ENCODE data around the gene DDX23. TPM values are rescaled to one million over a fixed set of nuclear protein-coding genes. Genes with fewer than 3 reads are reported as not detected.
"Not testable (repeated sequence)": the region's sequence is repeated elsewhere in the genome, so short reads cannot be mapped to it uniquely, and the experiment has no call there.

DDX23 gene
- 76.0 and 85.0 TPM in 2 replicates for total RNA-seq (2014; rRNA removed; shearing (Covaris generic); ENCODE audit: low replicate concordance)

DNA sequence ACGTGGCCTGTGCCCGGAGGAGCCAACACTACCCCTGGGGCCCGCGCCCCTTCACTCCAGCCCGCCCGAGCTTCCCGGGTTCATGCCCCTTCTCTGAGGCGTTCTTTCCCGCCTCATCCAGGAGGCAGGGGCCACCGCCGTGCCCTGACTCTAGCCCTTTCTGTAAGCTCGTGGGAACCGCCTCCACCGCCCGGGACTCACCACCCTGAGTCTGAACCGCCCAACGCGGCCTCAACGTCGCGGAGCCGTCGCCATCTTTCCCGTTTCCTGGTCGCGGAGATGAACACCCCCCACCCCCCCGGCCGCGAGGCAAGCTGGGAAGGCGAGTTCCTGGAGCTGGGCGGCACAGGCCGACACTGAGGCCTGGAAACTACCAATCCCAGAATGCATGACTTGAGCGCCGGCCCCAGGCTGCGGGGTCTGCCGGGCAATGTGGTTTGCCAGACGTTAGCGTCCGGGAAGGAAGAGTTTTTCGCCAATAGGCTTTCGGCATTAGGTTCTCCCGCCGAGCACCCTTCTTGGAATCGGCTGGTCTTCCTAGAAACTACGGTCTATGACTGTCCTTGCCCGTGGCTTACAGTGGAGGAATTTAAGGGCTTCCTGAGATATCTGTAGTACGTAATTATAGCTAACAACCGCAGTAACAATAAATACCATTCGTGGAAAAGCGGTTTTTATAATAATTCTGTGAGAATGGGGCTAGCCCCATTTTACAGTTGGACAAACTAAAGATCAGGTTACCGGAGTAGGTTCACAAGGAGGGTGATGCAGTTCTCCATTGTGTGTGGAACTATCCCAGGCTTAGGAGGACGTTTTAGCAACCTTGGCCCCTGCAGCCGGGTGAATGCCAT is at the start of gene DDX23:
Gene DDX23 (minus strand): TSS at position 281 of the 851 bp plus-strand sequence. CDS start 6,381 bp downstream, outside the sequence.
- H3K4me3 ChIP-seq: peak within 1 kb of the TSS; percentile 89
- no peaks in the 10 kb centered on the region for H3K9me3 ChIP-seq
- peak; percentile 97 for DNase-seq
- no peaks in the 10 kb centered on the region for H3K27me3 ChIP-seq
- peaks cover 17% of the 10 kb centered on the region for H3K36me3 ChIP-seq

DNA sequence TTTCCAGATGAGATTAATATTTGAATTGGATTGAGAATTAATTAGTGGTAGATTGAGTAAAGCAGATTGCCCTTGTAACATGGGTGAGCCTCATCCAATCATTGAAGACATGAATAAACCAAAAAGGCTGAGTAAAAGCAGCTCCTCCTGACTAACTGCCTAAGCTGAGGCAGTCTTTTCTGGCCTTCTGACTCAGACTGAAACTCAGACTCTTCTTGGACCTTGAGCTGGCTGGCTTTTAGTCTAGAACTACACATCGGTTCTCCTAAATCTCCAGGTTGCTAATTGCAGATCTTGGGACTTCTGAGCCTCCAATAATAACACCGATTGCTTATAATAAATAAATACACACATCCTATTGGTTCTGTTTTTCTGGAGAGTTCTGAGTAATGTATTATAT is 49.3 kb upstream of the DDX23 start:
- no peaks in the 10 kb centered on the region for H3K9me3 ChIP-seq
- H3K36me3 ChIP-seq: no peaks in the 10 kb centered on the region
- no peaks in the 10 kb centered on the region for H3K27me3 ChIP-seq
- DNase-seq: no peak
- no peak overlapping the region for H3K4me3 ChIP-seq

DNA sequence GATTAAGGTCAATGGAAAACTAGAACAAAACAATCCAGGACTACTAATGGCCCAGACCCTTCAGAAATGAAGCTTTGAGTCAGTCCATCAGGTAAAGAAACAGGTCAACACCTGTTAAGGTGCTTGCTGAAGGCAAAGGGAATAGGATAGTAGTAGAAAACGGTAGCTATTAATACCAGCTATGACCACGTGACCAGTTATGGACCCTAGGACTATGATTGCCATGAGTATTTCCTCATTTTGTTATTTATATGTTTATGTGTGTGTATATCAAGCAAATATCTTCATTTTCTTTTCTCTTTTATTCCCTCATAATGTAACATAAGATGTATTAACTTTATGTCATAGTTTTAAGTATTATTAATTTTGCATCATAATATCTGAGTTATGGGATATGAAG is 47.7 kb upstream of the DDX23 start:
- no peaks in the 10 kb centered on the region for H3K27me3 ChIP-seq
- no peak for DNase-seq
- H3K36me3 ChIP-seq: no peaks in the 10 kb centered on the region
- no peaks in the 10 kb centered on the region for H3K9me3 ChIP-seq
- no peak overlapping the region for H3K4me3 ChIP-seq

DNA sequence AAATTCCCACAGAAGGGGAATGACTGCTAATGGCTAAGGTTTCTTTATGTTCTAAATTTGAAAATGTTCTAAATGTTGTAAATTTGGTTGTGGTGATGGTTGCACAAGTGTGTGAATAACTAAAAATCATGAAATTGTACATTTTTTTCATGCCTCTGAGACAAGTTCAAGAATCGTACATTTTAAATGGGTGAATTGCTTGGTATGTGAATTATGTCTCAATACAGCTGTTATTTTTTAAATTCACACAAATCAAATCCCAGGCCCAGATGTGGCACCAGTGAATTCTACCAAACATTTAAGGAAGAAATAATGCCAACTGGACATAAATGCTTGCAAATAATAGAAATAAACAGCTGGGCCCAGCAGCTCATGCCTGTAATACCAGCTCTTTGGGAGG is 42.3 kb upstream of the DDX23 start:
- Histone ChIP-seq H3K27me3 (peaks cover 5% of the 10 kb centered on the region), H3K4me3 (no peak overlapping the region), H3K36me3 (no peaks in the 10 kb centered on the region), H3K9me3 (no peaks in the 10 kb centered on the region)
- DNase-seq: no peak

DNA sequence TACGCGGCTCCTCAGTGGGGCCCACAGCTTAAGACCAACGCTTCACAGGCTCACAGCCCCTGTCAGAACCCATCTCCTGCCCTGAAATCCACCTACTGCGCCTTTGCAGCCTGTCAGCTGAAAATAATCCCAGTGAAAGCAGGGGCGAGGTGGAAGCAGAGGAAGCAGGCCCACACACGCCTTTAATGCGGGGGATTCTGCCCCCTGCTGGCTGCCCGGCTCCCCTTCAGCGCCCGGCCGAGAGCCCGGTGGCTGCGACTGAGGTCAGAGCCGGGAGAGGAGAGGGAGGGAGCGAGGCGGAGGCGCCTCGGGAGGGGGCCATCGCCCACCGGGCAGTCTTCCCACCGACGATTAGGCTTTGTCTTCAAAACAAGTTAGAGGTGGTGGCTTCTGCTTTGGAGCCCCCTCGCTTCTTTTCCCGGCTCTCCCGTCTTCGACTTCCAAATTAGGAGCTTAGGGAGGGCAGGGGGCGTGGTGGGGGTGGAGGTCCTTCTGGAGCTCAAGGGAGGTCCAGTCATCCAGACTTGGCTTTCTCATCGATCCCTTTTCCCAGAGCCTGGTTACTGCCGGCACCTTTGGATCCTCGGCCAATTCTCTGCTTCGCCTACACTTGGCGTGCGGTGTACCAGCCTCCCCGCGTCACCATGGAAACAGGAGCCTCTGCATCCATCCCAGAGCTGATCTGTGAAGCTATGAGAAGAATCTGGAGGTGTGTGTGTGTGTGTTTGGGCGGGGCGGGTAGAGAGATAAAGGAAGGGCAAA is 38.9 kb upstream of the DDX23 start:
- Histone ChIP-seq H3K4me3 (no peak overlapping the region), H3K27me3 (peaks cover 5% of the 10 kb centered on the region), H3K9me3 (no peaks in the 10 kb centered on the region), H3K36me3 (no peaks in the 10 kb centered on the region)
- peak; percentile 68 for DNase-seq

DNA sequence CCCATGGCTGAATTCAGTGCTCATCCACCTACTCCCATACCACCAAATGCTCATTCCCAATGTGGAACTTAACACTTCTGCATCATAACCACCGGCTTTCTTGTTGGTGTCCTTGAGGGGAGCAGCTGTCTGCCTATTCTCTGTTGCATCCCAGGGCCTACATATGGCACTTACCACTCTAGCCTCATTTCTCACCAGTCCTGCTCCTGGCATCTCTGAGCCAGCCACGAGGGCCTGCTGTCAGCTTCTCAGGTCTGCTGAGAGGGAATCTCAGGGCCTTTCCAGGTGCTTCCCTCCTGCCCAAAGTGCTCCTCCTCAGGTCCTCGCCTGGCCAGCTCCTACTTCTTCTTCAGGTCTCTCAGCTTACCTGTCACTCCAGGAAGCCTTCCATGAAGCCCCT is 37.7 kb upstream of the DDX23 start:
- Histone ChIP-seq H3K27me3 (peaks cover 5% of the 10 kb centered on the region), H3K9me3 (no peaks in the 10 kb centered on the region), H3K4me3 (no peak overlapping the region), H3K36me3 (no peaks in the 10 kb centered on the region)
- DNase-seq: no peak

DNA sequence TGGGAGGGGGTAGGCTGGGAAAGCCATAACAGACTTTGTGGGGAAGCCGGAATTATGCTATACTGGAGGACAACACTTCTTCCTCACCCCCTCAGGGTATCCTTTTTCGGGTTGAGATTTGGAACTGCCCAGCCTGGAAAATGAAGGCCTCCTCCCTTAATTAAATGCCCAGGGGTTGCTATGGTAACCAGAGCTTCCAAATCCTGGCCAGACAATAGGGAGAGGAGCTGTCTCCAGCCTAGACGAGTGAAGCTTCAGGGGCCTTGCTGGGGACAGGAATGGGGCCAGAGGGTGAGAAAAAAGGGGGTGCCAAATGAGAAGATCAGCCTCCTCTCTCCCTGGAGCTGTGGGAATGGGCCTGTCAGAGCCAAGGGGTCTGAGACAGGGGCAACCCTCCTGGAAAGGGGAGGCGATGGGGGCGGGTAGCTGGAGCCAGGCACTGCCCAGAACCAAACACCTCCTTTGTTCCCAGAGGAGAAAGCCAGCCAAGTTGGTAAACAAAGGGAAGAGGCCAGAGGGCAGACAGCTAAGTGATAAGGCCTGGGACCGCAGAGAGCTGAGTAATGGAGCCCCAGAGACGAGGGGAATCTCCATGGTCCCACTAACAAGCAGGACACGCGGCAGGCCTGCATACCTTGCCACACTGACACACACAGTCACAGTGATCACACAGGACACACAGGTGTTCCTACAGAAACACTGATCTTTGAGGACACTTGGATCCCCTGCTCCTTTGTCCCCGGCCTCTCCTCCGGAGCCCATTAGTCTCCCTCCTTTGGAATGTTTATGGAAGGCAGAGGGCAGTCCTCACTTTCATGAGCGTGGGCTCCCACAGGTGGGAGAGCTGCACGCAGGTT is 31.6 kb upstream of the DDX23 start:
- Histone ChIP-seq H3K36me3 (no peaks in the 10 kb centered on the region), H3K4me3 (no peak overlapping the region), H3K9me3 (no peaks in the 10 kb centered on the region), H3K27me3 (peaks cover 2% of the 10 kb centered on the region)
- DNase-seq: no peak

DNA sequence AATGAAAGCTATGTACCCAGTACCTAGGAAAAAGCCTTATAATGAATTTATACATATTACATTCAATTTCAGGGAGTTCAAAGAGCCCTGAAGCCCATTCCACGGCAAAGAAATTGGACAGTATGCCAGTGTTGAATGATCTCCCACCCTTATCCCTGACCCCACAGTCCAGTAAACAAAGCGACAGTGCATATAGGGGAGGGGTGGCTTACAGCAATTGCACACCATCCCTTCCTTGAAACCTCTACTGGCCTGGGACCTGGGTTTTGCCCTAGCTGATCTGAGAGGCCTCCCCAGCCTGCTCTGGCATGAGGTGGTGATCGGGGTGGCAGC is 31.0 kb upstream of the DDX23 start:
- DNase-seq: no peak

DNA sequence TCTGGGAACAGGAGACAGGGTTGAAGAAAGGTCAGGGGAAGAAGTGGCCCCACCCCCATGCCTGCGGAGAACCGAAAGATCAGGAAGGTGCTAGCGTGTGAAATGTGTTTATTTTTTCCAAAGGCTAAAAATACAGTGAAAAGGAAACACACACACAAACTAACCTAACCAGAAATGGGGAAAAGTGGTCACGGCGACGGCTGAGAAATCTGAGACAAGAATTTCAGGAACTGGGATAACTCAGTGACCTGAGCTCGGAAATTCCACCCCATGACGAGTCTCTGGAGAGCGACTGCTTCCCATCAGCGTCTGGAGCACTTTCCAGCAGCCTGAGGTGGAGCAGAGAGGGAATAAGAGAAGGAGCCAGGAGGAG is 30.3 kb upstream of the DDX23 start:
- Histone ChIP-seq H3K27me3 (peaks cover 2% of the 10 kb centered on the region), H3K36me3 (no peaks in the 10 kb centered on the region), H3K9me3 (no peaks in the 10 kb centered on the region), H3K4me3 (no peak overlapping the region; the same call in 1 of the 2 replicates)
- DNase-seq: no peak

More for the DNA sequence above, 31.0 kb upstream of the DDX23 start:
- no peak overlapping the region for H3K4me3 ChIP-seq
- H3K9me3 ChIP-seq: no peaks in the 10 kb centered on the region
- peaks cover 2% of the 10 kb centered on the region for H3K27me3 ChIP-seq
- H3K36me3 ChIP-seq: no peaks in the 10 kb centered on the region

DNA sequence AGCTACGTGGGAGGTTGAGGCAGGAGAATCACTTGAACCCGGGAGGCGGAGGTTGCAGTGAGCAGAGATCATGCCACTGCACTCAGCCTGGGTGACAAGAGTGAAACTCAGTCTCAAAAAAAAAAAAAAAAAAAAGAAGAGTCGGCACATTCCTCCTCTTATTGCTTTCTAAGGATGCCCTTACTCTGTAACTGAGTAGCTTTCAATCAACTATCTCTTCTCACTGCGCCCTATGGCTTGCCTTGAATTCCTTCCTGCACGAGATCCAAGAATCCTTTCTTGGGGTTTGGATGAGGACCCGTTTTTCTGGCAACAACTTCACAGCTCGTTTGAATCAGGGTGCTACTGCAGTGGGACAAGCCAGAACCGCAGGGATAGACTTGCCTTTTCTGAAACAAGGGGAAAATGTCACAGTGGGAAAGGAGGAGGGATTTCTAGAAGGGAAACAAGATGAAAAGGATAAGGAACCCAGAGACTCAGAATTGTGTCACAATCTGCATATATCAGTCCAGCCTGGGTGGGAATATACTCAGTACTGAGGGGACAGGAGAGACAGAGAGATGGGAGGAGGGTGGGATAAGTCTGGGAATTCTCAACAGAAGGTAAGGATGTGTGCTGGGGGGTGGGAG is 29.8 kb upstream of the DDX23 start:
- Histone ChIP-seq H3K36me3 (no peaks in the 10 kb centered on the region), H3K4me3 (no peak overlapping the region; the same call in 1 of the 2 replicates), H3K27me3 (peaks cover 2% of the 10 kb centered on the region), H3K9me3 (no peaks in the 10 kb centered on the region)
- no peak for DNase-seq

DNA sequence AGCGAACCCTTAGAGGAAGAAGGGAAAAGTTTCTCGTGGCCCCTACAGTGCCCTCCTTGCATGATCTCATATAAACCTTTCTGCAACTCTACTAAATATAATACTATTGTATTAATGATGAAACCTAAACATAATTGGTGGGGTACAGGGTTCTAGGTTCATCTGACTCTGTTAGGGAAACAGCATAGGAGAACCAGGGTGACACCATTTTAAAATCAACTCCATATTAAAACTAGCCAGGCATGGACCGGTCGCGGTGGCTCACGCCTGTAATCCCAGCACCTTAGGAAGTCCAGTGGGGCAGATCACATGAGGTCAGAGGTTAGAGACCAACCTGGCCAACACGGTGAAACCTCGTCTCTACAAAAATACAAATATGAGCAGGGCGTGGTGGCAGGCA is 28.7 kb upstream of the DDX23 start:
- Histone ChIP-seq H3K9me3 (no peaks in the 10 kb centered on the region), H3K36me3 (no peaks in the 10 kb centered on the region), H3K27me3 (peaks cover 2% of the 10 kb centered on the region), H3K4me3 (no peak overlapping the region)
- DNase-seq: no peak

DNA sequence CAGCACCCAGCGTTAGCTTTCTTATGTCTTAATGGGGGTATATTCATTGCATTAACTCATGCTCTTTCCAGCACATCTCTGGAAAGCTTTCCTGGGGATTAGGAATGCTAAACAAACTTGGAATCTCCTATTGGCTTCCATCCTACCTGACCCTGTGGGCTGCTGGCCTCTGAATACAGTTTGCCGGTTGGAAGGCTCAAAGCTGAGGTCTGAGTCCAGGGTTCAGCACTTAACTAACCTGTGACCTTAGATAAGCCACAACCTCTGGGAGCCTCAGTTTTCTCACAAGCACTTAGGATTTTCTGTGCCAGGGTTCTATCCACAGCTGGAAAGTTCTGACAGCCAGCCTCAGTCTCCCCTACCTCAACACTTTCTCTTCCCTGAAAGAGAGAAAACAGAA is 26.6 kb upstream of the DDX23 start:
- H3K27me3 ChIP-seq: peaks cover 2% of the 10 kb centered on the region
- no peak overlapping the region for H3K4me3 ChIP-seq
- H3K9me3 ChIP-seq: no peaks in the 10 kb centered on the region
- no peak for DNase-seq
- no peaks in the 10 kb centered on the region for H3K36me3 ChIP-seq

DNA sequence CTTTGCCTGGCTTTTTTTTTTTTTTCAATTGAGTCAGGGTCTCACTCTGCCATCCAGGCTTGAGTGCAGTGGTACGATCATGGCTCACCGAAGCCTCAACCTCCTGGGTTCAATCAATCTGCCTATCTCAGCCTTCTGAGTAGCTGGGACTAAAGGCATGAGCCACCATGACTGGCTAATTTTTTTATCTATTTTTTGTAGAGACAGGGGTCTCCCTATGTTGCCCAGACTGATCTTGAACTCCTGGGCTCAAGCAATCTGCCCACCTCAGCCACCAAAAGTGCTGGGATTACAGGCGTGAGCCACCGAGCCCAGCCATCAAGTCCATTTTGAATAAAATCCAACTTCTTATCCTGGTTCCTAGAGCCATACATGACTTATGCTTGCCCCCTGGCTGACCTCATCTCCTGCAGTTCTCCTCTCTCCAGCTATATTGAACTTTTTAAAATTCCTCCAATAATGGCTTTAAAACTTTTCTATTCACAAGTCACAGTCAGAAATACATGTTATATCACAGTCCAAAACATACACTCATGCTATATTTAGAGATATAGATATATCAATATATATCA is 24.1 kb upstream of the DDX23 start:
- H3K27me3 ChIP-seq: no peaks in the 10 kb centered on the region; the same call in none of the 2 replicates

DNA sequence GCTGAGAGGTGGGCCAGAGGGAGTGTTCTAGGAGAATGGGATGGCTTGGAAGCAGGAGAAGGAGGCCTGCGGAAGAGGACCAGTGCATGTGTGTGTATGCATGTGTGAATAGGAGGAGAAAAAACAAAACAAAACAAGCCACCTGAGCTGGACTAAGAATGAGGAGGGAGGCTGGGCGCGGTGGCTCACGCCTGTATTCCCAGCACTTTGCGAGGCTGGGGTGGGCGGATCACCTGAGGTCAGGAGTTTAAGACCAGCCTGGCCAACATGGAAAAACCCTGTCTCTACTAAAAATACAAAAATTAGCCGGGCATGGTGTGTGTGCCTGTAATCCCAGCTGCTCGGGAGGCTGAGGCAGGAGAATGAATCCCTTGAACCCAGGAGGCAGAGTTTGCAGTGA is 21.6 kb upstream of the DDX23 start:
- not testable (repeated sequence) for H3K27me3 ChIP-seq, H3K9me3 ChIP-seq, H3K4me3 ChIP-seq, DNase-seq, H3K36me3 ChIP-seq

More for the DNA sequence above, 24.1 kb upstream of the DDX23 start:
- Histone ChIP-seq H3K4me3 (no peak overlapping the region), H3K9me3 (no peaks in the 10 kb centered on the region), H3K36me3 (no peaks in the 10 kb centered on the region)
- peak; percentile 36 for DNase-seq

DNA sequence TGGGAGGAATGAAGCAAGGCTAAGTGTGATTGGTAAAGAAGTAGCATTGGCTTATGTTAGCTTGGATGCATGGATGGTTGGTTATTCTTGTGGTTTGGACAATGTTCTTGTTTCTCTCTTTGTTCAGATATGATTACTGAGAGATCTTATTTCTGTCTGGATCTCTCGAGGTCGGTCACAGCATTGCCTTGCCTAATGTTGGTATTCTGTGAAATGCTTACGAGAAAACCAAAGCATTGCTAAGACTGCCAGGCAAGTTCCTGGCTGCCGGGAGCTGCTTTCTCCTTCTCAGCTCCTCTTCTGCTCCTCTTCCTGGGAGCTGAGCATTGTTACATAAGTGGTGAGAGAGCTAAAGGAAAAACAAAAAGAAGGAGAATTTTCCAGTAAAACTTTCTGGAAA is 21.1 kb upstream of the DDX23 start:
- H3K9me3 ChIP-seq: no peaks in the 10 kb centered on the region
- no peak for DNase-seq
- H3K27me3 ChIP-seq: no peaks in the 10 kb centered on the region
- no peak overlapping the region for H3K4me3 ChIP-seq
- no peaks in the 10 kb centered on the region for H3K36me3 ChIP-seq

DNA sequence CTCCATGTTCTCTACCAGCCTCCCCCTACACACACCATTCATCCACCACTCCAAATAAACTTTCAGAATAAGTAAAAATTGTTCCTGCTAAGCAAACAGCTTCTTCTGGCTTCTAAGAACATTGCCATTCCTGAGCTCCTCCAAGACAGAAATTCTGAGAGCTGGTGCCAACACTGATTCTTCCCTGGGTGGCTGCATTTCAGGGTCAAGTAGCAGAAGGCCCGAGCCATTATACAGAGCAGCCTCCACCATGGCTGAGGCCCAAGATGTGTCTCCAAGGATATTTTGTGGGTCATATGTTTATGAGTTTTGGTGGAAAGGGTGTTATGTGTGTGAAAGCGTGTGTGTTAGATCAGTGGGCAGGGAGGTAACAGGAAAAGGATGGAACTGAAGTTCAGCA is 17.2 kb upstream of the DDX23 start:
- peaks cover 14% of the 10 kb centered on the region for H3K27me3 ChIP-seq
- no peaks in the 10 kb centered on the region for H3K9me3 ChIP-seq
- H3K4me3 ChIP-seq: no peak overlapping the region
- H3K36me3 ChIP-seq: no peaks in the 10 kb centered on the region
- no peak for DNase-seq
